Skeletal muscle tissue (tissue), 4 donors: ENCODE results near the gene IL10. TPM values are rescaled to one million over a fixed set of nuclear protein-coding genes. Genes with fewer than 3 reads are reported as not detected.

Experiments
- H3K27ac ChIP-seq: one replicate; pipeline ENCODE4 v1.7.0; 2013; ENCODE audit warnings: mild to moderate bottlenecking, low read depth, low read length, inconsistent platforms
- H3K27me3 ChIP-seq, 3 donors: one replicate each; pipeline ENCODE4 v1.7.0; 2013; ENCODE audit warnings: low read length in 3 of 3; ENCODE audit not compliant: control insufficient read depth in 3 of 3, insufficient read depth in 3 of 3
- H3K36me3 ChIP-seq, 3 donors: one replicate each; pipeline ENCODE4 v1.7.0; 2013; ENCODE audit warnings: low read length in 3 of 3; ENCODE audit not compliant: control insufficient read depth in 3 of 3, insufficient read depth in 3 of 3
- H3K4me1 ChIP-seq, 3 donors: one replicate each; pipeline ENCODE4 v1.7.0; 2013; ENCODE audit warnings: low read length in 3 of 3, mild to moderate bottlenecking in 3 of 3; ENCODE audit not compliant: control insufficient read depth in 3 of 3, insufficient read depth in 3 of 3
- H3K4me3 ChIP-seq, 3 donors: one replicate each; pipeline ENCODE4 v1.7.0; 2013; ENCODE audit warnings: low read length in 3 of 3
- H3K9ac ChIP-seq, 3 donors: one replicate each; pipeline ENCODE4 v1.7.0; 2013; ENCODE audit warnings: low read length in 3 of 3, mild to moderate bottlenecking in 3 of 3, moderate library complexity in 2 of 3, low read depth in 1 of 3
- H3K9me3 ChIP-seq, 3 donors: one replicate each; pipeline ENCODE4 v1.7.0; 2013; ENCODE audit warnings: low read length in 3 of 3; ENCODE audit not compliant: control insufficient read depth in 3 of 3
- total RNA-seq: library from RNA; depleted of rRNA; stranded (reverse); fragments of >200 nt; gene quantifications from one replicate; pipeline ENCODE4 v1.2.3, GENCODE V29; 2014
- donor health status: Osteomylitis.

The IL10 gene
- 1.6 TPM for total RNA-seq

DNA sequence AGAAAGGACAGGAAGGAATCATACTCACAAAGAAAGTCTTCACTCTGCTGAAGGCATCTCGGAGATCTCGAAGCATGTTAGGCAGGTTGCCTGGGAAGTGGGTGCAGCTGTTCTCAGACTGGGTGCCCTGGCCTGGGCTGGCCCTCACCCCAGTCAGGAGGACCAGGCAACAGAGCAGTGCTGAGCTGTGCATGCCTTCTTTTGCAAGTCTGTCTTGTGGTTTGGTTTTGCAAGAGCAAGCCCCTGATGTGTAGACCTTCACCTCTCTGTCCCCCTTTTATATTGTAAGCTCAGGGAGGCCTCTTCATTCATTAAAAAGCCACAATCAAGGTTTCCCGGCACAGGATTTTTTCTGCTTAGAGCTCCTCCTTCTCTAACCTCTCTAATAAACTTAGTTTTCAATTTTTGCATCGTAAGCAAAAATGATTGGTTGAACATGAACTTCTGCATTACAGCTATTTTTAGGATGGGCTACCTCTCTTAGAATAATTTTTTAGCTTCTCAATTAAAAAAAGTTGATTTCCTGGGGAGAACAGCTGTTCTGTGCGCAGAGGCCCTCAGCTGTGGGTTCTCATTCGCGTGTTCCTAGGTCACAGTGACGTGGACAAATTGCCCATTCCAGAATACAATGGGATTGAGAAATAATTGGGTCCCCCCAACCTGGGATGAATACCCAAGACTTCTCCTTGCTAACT lies at the start of gene IL10:
Gene IL10, minus strand, starts transcription at position 252 of the 695 bp plus-strand sequence. Its CDS starts 59 bp downstream, at position 193.
- Histone ChIP-seq H3K9ac (no peak within 1 kb of the TSS), H3K27me3 (peaks cover 0 to 11% (median 9%) of the 10 kb centered on the region in 3 donors), H3K9me3 (no peaks in the 10 kb centered on the region), H3K4me3 (no peak within 1 kb of the TSS), H3K27ac (peak within 1 kb of the TSS; percentile 19), H3K4me1 (no peaks in the 10 kb centered on the region), H3K36me3 (no peaks in the 10 kb centered on the region)

- Histone ChIP-seq H3K9ac (no peak overlapping the region), H3K9me3 (no peaks in the 10 kb centered on the region), H3K4me3 (no peak overlapping the region), H3K36me3 (no peaks in the 10 kb centered on the region), H3K27me3 (no peaks in the 10 kb centered on the region), H3K27ac (no peak overlapping the region), H3K4me1 (peaks cover 0 to 6% (median 6%) of the 10 kb centered on the region in 3 donors)
Observed at GRCh38 chr1:206821493-206821892, 49.2 kb upstream of the IL10 start.

DNA sequence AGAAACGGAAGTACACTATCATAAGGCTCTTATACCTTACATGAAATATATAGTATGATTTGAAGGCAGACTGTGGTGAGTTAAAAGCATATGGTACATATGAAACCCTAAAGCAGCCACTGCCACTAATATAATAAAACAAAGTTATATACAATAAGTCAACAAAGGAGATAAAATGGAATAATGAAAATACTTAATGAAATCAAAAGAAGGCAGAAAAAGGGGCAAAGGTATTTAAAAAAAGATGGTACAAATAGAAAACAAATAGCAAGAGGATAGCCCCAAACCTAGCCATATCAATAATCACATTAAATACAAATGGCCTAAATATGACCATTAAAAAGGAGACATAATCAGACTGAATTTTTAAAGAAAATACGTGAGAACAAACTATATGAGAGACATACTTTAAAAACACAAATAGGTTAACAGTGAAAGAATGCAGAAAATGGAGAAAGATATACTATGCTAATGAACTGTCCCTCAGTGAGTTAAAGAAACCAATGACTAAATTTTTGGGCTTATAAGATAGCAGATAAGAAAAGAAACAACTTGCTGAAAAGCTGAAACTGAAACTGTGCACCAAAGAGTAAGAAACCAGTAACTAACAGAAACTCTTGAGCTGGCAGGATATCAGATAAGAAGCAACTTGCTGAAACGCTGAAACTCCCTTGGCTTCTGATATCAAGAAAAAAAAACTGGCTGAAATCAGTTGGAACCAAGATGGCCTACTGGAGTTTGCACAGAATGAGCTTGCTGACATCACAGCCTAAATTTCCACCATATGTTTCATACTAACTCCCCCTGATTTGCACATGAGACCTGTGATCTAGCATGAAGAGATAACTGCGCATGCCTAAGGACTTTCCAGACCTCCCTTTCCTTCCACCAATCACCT lies 44.3 kb upstream of the IL10 start:
- H3K27ac ChIP-seq: no peak overlapping the region
- H3K4me1 ChIP-seq: no peaks in the 10 kb centered on the region
- no peaks in the 10 kb centered on the region for H3K27me3 ChIP-seq
- no peak overlapping the region for H3K4me3 ChIP-seq
- H3K9me3 ChIP-seq: no peaks in the 10 kb centered on the region
- H3K36me3 ChIP-seq: no peaks in the 10 kb centered on the region
- no peak overlapping the region for H3K9ac ChIP-seq

DNA sequence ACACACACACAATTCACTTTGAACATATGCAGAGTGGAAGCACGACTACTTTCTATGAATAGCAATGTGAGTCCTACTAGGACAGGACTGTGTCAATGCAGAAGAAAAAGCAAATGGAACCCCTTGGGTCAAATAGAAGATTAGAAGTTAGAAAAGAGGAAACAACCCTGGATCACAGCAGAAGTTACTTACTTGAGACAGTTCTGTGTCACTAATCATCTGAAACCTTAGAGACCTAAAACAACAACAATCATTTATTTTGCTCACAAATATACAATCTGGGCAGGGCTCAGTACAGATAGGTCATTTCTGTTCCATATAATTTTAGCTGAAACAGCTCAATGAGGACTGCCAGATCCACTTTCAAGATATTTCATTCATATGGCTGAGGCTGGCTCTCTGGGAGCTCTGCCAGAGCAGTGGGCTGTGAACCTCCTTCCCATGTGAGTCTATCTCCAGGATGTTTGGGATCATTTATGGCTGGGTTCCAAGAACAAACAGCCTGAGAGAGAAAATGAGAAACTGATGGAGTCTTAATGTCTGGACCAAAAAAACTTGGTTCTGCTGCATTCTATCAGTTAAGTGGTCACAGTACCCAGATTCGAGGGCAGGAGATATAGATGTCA lies 42.5 kb upstream of the IL10 start:
- Histone ChIP-seq H3K36me3 (no peaks in the 10 kb centered on the region), H3K9me3 (no peaks in the 10 kb centered on the region), H3K9ac (no peak overlapping the region), H3K27ac (no peak overlapping the region), H3K4me1 (no peaks in the 10 kb centered on the region), H3K27me3 (no peaks in the 10 kb centered on the region), H3K4me3 (no peak overlapping the region)

DNA sequence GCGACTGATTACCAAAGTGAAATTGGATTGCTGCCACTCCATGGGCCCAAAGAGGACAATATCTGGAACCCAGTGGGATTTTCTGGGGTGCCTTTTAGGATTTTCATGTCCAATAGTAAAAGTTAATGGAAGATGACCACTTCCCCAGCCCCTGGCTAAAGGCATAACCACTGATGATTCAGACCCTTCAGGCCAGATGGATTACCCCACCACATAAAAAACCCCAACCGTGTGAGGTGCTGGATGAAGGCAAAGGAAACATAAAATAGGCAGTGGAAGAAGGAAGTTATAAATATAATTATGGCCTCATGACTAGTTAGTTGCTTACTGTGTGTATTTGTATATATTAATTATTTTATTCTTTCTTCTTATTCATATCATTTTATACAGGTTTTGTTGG lies 40.2 kb upstream of the IL10 start:
- Histone ChIP-seq H3K9me3 (no peaks in the 10 kb centered on the region), H3K36me3 (no peaks in the 10 kb centered on the region), H3K9ac (no peak overlapping the region), H3K27me3 (no peaks in the 10 kb centered on the region), H3K27ac (no peak overlapping the region), H3K4me1 (no peaks in the 10 kb centered on the region), H3K4me3 (no peak overlapping the region)

DNA sequence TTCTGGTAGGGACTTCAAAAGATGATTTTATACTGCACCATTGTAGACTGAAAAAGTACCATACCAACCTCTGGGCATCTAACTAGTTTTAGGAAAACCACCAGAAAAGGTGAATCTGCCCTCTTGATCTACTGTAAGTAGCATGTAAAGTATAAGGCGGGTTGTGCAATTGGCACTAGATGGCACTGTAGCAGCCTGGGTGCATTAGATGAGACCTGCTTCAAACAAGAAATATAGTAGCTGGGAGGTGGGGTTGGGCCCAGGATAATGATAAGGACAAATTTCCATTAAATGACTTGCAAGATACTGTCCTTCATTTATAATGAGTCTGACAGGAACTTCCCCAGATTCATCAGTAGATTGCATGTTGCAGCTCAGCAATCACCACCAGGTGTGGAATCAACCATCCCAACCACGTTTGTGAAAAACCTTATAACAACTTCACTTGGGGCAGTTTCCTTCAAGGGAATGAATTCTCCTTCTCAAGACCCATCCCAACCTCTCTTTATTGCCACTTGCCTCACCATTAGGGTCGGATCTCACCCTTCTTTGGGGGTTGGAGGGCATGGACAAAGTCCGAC lies 37.3 kb upstream of the IL10 start:
- H3K9me3 ChIP-seq: no peaks in the 10 kb centered on the region
- no peaks in the 10 kb centered on the region for H3K27me3 ChIP-seq
- no peak overlapping the region for H3K9ac ChIP-seq
- no peaks in the 10 kb centered on the region for H3K4me1 ChIP-seq
- no peaks in the 10 kb centered on the region for H3K36me3 ChIP-seq
- no peak overlapping the region for H3K27ac ChIP-seq
- no peak overlapping the region for H3K4me3 ChIP-seq

DNA sequence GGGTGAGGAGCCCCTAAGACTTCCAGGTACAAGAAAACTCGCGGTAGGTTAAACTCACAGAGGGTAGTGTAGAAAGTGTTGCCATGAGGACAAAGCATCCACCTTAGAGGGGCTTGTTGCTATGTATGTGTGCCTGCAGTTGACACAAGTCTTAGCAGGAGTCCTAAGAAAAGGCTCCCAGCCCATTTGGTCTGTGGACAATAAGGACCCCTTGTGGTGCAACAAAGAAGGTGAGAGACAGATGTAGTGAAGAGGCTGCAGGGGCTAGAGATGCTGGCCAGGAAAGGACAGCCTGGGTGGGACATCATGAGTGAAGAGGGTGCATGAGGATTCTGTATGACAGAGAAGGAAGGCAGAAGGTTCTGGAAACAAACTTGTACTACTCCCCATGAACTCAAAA lies 36.3 kb upstream of the IL10 start:
- H3K9me3 ChIP-seq: no peaks in the 10 kb centered on the region
- H3K4me1 ChIP-seq: no peaks in the 10 kb centered on the region
- no peak overlapping the region for H3K4me3 ChIP-seq
- no peaks in the 10 kb centered on the region for H3K36me3 ChIP-seq
- H3K9ac ChIP-seq: no peak overlapping the region
- no peaks in the 10 kb centered on the region for H3K27me3 ChIP-seq
- H3K27ac ChIP-seq: no peak overlapping the region

DNA sequence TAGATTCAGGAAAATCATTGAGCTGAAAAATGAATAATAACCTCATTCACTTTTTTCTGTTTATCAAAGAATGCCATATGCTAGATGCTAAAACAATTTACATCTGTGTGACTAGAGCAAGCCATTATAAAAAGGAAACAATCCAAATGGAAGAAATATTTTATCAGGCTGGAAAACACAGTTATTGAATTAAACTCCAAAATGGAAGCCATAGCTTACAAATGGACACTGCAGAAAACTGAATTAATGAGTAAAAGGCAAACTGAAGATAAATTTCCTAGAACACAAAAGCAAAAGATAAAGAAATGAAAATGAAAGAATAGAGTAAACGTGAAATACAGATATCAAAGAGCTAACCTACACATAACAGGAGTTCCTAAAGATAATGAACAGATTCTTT lies 33.1 kb upstream of the IL10 start:
- Histone ChIP-seq H3K4me1 (no peaks in the 10 kb centered on the region), H3K36me3 (no peaks in the 10 kb centered on the region), H3K27me3 (no peaks in the 10 kb centered on the region), H3K4me3 (no peak overlapping the region), H3K9me3 (no peaks in the 10 kb centered on the region), H3K9ac (no peak overlapping the region), H3K27ac (no peak overlapping the region)

- Histone ChIP-seq H3K9ac (no peak overlapping the region), H3K4me3 (no peak overlapping the region), H3K36me3 (no peaks in the 10 kb centered on the region), H3K27me3 (no peaks in the 10 kb centered on the region), H3K27ac (no peak overlapping the region), H3K9me3 (no peaks in the 10 kb centered on the region), H3K4me1 (no peaks in the 10 kb centered on the region)
Observed at GRCh38 chr1:206804156-206804737, 32.0 kb upstream of the IL10 start.
